ENCODE results near the gene CCDC192. TPM values are rescaled to one million over a fixed set of nuclear protein-coding genes. Genes with fewer than 3 reads are reported as not detected.

The CCDC192 gene
- total RNA-seq, 1 experiment from 2014 or later, result not detected

- no peak for DNase-seq (ENCODE audit: low spot score)
- no TSS peak for BruUV-seq (replicated peaks)
- TF ChIP-seq CTCF (conservative IDR thresholded peaks at IDR 0.05; ENCODE audit: low read depth, low read length), result no peak
- no peaks in the 10 kb centered on the region for H3K9me3 ChIP-seq (ENCODE audit: low read depth, low read length, poor library complexity, severe bottlenecking)
- CTCF ChIA-PET, result no interaction called here
- POLR2A ChIA-PET (ENCODE audit: low non-redundant PET), result no interaction called here
- intact Hi-C loops (cut with micrococcal nuclease; ENCODE audit: unreplicated experiment), result no loop called here
- no peak overlapping the region for H3K4me3 ChIP-seq (ENCODE audit: low read depth, low read length, poor library complexity, severe bottlenecking)
- H3K27me3 ChIP-seq (replicated peaks; ENCODE audit: insufficient read depth, low read depth, low read length, poor library complexity), result peaks cover 22% of the 10 kb centered on the region
- no peak overlapping the region for H3K27ac ChIP-seq (ENCODE audit: low read depth, low read length, poor library complexity, severe bottlenecking)
- H3K4me1 ChIP-seq (ENCODE audit: insufficient read depth, low read length, poor library complexity, severe bottlenecking), result no peaks in the 10 kb centered on the region
- no peaks in the 10 kb centered on the region for H3K36me3 ChIP-seq (ENCODE audit: insufficient read depth, low read length, poor library complexity, severe bottlenecking)
These were observed 63.6 kb downstream of the CCDC192 start for GRCh38 chr5:127766676-127767335.

DNA sequence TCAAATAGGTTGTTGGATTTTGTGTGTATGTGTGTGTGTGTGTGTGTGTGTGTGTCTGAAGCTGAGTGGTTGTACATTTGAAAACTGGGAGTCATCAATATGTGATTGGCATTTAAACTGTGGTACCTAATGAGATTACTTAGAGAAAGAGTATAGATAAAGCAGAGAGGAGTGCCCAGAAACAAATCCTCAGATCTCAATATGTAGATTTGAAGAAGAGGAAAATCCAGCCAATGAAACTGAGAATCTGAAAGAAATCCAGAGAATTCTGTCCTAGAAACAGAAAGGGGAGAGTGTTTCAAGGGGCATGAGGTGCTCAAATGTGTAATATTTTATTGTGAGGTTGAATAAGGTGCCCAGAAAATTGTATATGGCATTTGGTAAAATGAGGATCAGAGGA is 66.2 kb downstream of the CCDC192 start:
- TF ChIP-seq CTCF (conservative IDR thresholded peaks at IDR 0.05; ENCODE audit: low read depth, low read length) (no peak), EZH2 (IDR thresholded peaks at IDR 0.05; ENCODE audit: borderline replicate concordance, low read depth, low read length, poor library complexity, severe bottlenecking) (no peak)
- H3K27me3 ChIP-seq (replicated peaks; ENCODE audit: insufficient read depth, low read depth, low read length, poor library complexity), result peaks cover 13% of the 10 kb centered on the region
- intact Hi-C loops (cut with micrococcal nuclease; ENCODE audit: unreplicated experiment), result no loop called here
- no TSS peak for BruUV-seq (replicated peaks)
- POLR2A ChIA-PET (ENCODE audit: low non-redundant PET), result no interaction called here
- no peaks in the 10 kb centered on the region for H3K9me3 ChIP-seq (ENCODE audit: low read depth, low read length, poor library complexity, severe bottlenecking)
- no peak overlapping the region for H3K4me3 ChIP-seq (ENCODE audit: low read depth, low read length, poor library complexity, severe bottlenecking)
- H3K36me3 ChIP-seq (ENCODE audit: insufficient read depth, low read length, poor library complexity, severe bottlenecking), result no peaks in the 10 kb centered on the region
- H3K27ac ChIP-seq (ENCODE audit: low read depth, low read length, poor library complexity, severe bottlenecking), result no peak overlapping the region
- no peak for DNase-seq (ENCODE audit: low spot score)
- H3K4me1 ChIP-seq (ENCODE audit: insufficient read depth, low read length, poor library complexity, severe bottlenecking), result no peaks in the 10 kb centered on the region
- CTCF ChIA-PET, result no interaction called here

- DNase-seq (ENCODE audit: low spot score), result no peak
- no TSS peak for BruUV-seq (replicated peaks)
- Histone ChIP-seq H3K27me3 (replicated peaks; ENCODE audit: insufficient read depth, low read depth, low read length, poor library complexity) (peaks cover 15% of the 10 kb centered on the region), H3K4me1 (ENCODE audit: insufficient read depth, low read length, poor library complexity, severe bottlenecking) (no peaks in the 10 kb centered on the region), H3K9me3 (ENCODE audit: low read depth, low read length, poor library complexity, severe bottlenecking) (no peaks in the 10 kb centered on the region), H3K4me3 (ENCODE audit: low read depth, low read length, poor library complexity, severe bottlenecking) (no peak overlapping the region), H3K27ac (ENCODE audit: low read depth, low read length, poor library complexity, severe bottlenecking) (no peak overlapping the region), H3K36me3 (ENCODE audit: insufficient read depth, low read length, poor library complexity, severe bottlenecking) (no peaks in the 10 kb centered on the region)
- no peak for TF ChIP-seq EZH2 (IDR thresholded peaks at IDR 0.05; ENCODE audit: borderline replicate concordance, low read depth, low read length, poor library complexity, severe bottlenecking)
- no peak for TF ChIP-seq CTCF (conservative IDR thresholded peaks at IDR 0.05; ENCODE audit: low read depth, low read length)
- POLR2A ChIA-PET (ENCODE audit: low non-redundant PET), result no interaction called here
- CTCF ChIA-PET, result no interaction called here
- intact Hi-C loops (cut with micrococcal nuclease; ENCODE audit: unreplicated experiment), result no loop called here
These were observed 67.1 kb downstream of the CCDC192 start for GRCh38 chr5:127770272-127770671.
